ENCODE results near the gene ADCY5.

Gene ADCY5

DNA sequence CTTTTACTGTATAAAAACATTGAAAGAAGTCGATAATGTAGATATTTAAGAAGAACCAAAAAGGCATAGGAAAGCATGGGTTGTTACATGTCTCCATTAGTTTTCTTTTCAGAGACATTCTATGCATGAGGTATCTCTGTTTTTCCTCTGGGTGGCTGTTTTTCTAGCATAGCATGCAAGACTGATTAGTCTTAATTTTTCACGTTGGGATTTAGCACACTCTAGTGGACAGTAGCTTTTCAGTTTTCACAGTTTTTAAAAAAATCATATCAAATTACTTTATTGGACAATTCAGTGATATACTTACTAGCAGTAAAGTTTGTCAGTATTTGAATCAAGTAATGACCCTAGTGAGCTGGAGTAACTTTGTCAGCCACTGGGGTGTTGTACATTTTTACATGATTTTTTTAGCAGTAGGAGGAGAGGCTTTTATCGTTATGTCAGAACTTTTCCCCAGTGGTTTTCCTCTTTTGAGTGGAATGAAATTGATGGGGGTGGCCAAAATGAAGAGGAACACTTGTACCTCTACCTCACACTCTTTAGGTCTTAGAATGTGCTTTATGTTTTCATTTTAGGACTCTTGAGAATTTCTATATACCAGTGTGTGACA lies 190.0 kb downstream of the ADCY5 start:
- Histone ChIP-seq H2AFZ (ENCODE audit: low read length) (no peak overlapping the region), H3K27ac (replicated peaks; ENCODE audit: low read length) (no peak overlapping the region), H3K4me2 (ENCODE audit: insufficient read depth, low read length, poor library complexity, severe bottlenecking) (no peak overlapping the region), H2AK5ac (ENCODE audit: low read depth, low read length) (no peak overlapping the region), H3K4ac (ENCODE audit: low read length) (no peak overlapping the region), H3K4me1 (ENCODE audit: control insufficient read depth in 2 of 2, insufficient read depth in 1 of 2, low read depth in 1 of 2, low read length in 2 of 2) (no peaks in the 10 kb centered on the region), H2BK12ac (ENCODE audit: low read length) (no peak overlapping the region), H2BK15ac (ENCODE audit: low read length) (no peak overlapping the region), H2BK5ac (ENCODE audit: low read length) (no peak overlapping the region), H3K27me3 (ENCODE audit: control insufficient read depth in 3 of 3, insufficient read depth in 3 of 3, low read depth in 1 of 3, low read length in 3 of 3) (no peaks in the 10 kb centered on the region), H4K8ac (ENCODE audit: low read depth, low read length) (no peak overlapping the region), H3K23ac (ENCODE audit: low read depth, low read length, poor library complexity) (no peak overlapping the region), H3K36me3 (replicated peaks in 1 of 2; ENCODE audit: control insufficient read depth in 2 of 2, insufficient read depth in 2 of 2, low read length in 2 of 2) (peaks cover 0 to 31% of the 10 kb centered on the region in 2 donors), H3K18ac (ENCODE audit: low read length) (no peak overlapping the region), H2BK120ac (ENCODE audit: low read depth, low read length) (no peak overlapping the region), H4K91ac (ENCODE audit: low read depth, low read length, poor library complexity) (no peak overlapping the region), H3K9ac (ENCODE audit: low read depth, low read length, poor library complexity) (no peak overlapping the region), H3K9me3 (replicated peaks in 1 of 2; ENCODE audit: control insufficient read depth in 2 of 2, insufficient read depth in 1 of 2, low read depth in 1 of 2, low read length in 2 of 2) (no peaks in the 10 kb centered on the region), H3K14ac (ENCODE audit: low read length) (no peak overlapping the region), H3K4me3 (ENCODE audit: low read length in 2 of 2) (no peak overlapping the region), H3K79me1 (ENCODE audit: low read depth, low read length) (no peaks in the 10 kb centered on the region)
- WGBS, 2 donors (ENCODE audit: extremely low coverage in 2 of 2, insufficient read length in 2 of 2, insufficient replicate concordance in 1 of 2), result no CpG with 5 or more reads among the region's 3 CpGs
- no peak for DNase-seq (ENCODE audit: low spot score)

DNA sequence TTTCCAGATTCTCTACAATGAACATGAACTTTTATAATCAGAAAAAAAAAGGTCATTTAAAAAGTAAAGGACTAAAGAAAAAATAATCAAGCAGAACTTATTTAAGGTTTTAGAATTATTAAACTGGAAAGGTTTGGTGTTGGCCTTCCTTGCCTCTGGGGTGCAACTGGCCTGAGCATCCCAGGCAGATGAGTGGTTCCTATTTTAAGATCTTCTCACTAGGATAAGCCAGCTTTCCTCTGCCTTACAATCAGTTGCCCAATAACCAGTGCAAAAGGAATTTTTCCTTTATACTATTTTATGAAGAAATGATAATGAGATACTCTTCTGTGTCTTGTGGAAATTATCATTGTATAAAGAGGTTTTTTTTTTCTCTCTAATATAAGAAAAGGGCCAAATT lies 190.5 kb downstream of the ADCY5 start:
- no peak overlapping the region for H2BK12ac ChIP-seq (ENCODE audit: low read length)
- no peaks in the 10 kb centered on the region for H3K4me1 ChIP-seq (ENCODE audit: control insufficient read depth in 2 of 2, insufficient read depth in 1 of 2, low read depth in 1 of 2, low read length in 2 of 2)
- H3K9ac ChIP-seq (ENCODE audit: low read depth, low read length, poor library complexity), result no peak overlapping the region
- no peak overlapping the region for H3K27ac ChIP-seq (replicated peaks; ENCODE audit: low read length)
- H2AFZ ChIP-seq (ENCODE audit: low read length), result no peak overlapping the region
- H4K8ac ChIP-seq (ENCODE audit: low read depth, low read length), result no peak overlapping the region
- H3K18ac ChIP-seq (ENCODE audit: low read length), result no peak overlapping the region
- H2BK15ac ChIP-seq (ENCODE audit: low read length), result no peak overlapping the region
- no peak overlapping the region for H3K4ac ChIP-seq (ENCODE audit: low read length)
- H3K4me2 ChIP-seq (ENCODE audit: insufficient read depth, low read length, poor library complexity, severe bottlenecking), result no peak overlapping the region
- no peak overlapping the region for H2AK5ac ChIP-seq (ENCODE audit: low read depth, low read length)
- no peaks in the 10 kb centered on the region for H3K9me3 ChIP-seq (replicated peaks in 1 of 2; ENCODE audit: control insufficient read depth in 2 of 2, insufficient read depth in 1 of 2, low read depth in 1 of 2, low read length in 2 of 2)
- H3K14ac ChIP-seq (ENCODE audit: low read length), result no peak overlapping the region
- no peak overlapping the region for H3K23ac ChIP-seq (ENCODE audit: low read depth, low read length, poor library complexity)
- H4K91ac ChIP-seq (ENCODE audit: low read depth, low read length, poor library complexity), result no peak overlapping the region
- DNase-seq (ENCODE audit: low spot score), result no peak
- H3K79me1 ChIP-seq (ENCODE audit: low read depth, low read length), result no peaks in the 10 kb centered on the region
- no peak overlapping the region for H3K4me3 ChIP-seq (ENCODE audit: low read length in 2 of 2)
- peaks cover 0 to 28% of the 10 kb centered on the region in 2 donors for H3K36me3 ChIP-seq (replicated peaks in 1 of 2; ENCODE audit: control insufficient read depth in 2 of 2, insufficient read depth in 2 of 2, low read length in 2 of 2)
- no peak overlapping the region for H2BK120ac ChIP-seq (ENCODE audit: low read depth, low read length)
- H3K27me3 ChIP-seq (ENCODE audit: control insufficient read depth in 3 of 3, insufficient read depth in 3 of 3, low read depth in 1 of 3, low read length in 3 of 3), result no peaks in the 10 kb centered on the region
- no peak overlapping the region for H2BK5ac ChIP-seq (ENCODE audit: low read length)

DNA sequence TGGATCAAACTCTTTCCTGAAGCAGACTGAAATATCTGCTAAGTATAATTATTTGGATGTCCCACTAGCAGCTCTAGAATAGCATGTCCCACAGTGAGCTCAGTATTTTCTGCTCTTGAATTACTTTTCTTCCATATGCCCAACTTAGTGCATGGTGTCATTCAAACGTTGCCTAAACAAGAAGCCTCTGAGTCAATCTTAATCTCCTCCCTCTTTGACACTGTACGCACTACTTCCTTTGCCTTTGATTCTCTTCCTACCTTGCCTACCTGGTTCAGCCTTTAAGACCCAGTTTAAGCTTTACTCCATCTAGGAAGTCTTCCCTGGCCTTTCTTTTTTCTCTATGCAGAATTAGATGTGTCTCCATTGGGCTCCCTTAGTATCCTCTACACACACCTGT lies 192.6 kb downstream of the ADCY5 start:
- H3K79me1 ChIP-seq (ENCODE audit: low read depth, low read length), result no peaks in the 10 kb centered on the region
- no peak overlapping the region for H2BK5ac ChIP-seq (ENCODE audit: low read length)
- no peak overlapping the region for H2BK12ac ChIP-seq (ENCODE audit: low read length)
- H3K4me1 ChIP-seq (ENCODE audit: control insufficient read depth in 2 of 2, insufficient read depth in 1 of 2, low read depth in 1 of 2, low read length in 2 of 2), result no peaks in the 10 kb centered on the region
- no peak overlapping the region for H2AK5ac ChIP-seq (ENCODE audit: low read depth, low read length)
- no peaks in the 10 kb centered on the region for H3K9me3 ChIP-seq (replicated peaks in 1 of 2; ENCODE audit: control insufficient read depth in 2 of 2, insufficient read depth in 1 of 2, low read depth in 1 of 2, low read length in 2 of 2)
- no peak overlapping the region for H3K4me3 ChIP-seq (ENCODE audit: low read length in 2 of 2)
- no peak overlapping the region for H2AFZ ChIP-seq (ENCODE audit: low read length)
- no peak overlapping the region for H3K27ac ChIP-seq (replicated peaks; ENCODE audit: low read length)
- no peak overlapping the region for H2BK120ac ChIP-seq (ENCODE audit: low read depth, low read length)
- H4K8ac ChIP-seq (ENCODE audit: low read depth, low read length), result no peak overlapping the region
- H3K4ac ChIP-seq (ENCODE audit: low read length), result no peak overlapping the region
- no peak overlapping the region for H3K23ac ChIP-seq (ENCODE audit: low read depth, low read length, poor library complexity)
- WGBS, 2 donors (ENCODE audit: extremely low coverage in 2 of 2, insufficient read length in 2 of 2, insufficient replicate concordance in 1 of 2), result no CpG with 5 or more reads among the region's 2 CpGs
- no peak overlapping the region for H4K91ac ChIP-seq (ENCODE audit: low read depth, low read length, poor library complexity)
- no peak overlapping the region for H3K9ac ChIP-seq (ENCODE audit: low read depth, low read length, poor library complexity)
- H3K36me3 ChIP-seq (replicated peaks in 1 of 2; ENCODE audit: control insufficient read depth in 2 of 2, insufficient read depth in 2 of 2, low read length in 2 of 2), result peaks cover 0 to 21% of the 10 kb centered on the region in 2 donors
- no peaks in the 10 kb centered on the region for H3K27me3 ChIP-seq (ENCODE audit: control insufficient read depth in 3 of 3, insufficient read depth in 3 of 3, low read depth in 1 of 3, low read length in 3 of 3)
- H3K4me2 ChIP-seq (ENCODE audit: insufficient read depth, low read length, poor library complexity, severe bottlenecking), result no peak overlapping the region
- no peak for DNase-seq (ENCODE audit: low spot score)
- no peak overlapping the region for H2BK15ac ChIP-seq (ENCODE audit: low read length)
- no peak overlapping the region for H3K14ac ChIP-seq (ENCODE audit: low read length)
- H3K18ac ChIP-seq (ENCODE audit: low read length), result no peak overlapping the region

DNA sequence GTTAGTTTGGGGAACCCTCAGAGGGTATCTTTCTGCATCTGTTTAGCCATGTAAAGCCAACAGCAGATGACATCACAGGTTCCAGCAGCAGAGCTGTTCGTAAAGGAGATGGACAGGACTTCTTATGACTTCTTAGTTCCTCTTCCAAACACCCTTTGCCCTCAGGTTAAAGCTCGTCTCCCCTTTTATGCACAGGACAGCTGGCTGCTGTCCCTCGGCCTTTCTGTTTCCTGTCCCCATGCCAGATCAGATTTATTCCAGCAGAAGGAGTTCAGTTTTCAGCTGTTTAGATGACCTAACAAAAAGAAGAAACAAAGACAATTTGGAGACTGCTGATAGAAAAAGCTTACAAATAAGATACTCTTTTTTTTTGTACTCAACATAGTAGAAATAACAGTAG lies 202.0 kb downstream of the ADCY5 start:
- WGBS, 2 donors (ENCODE audit: extremely low coverage in 2 of 2, insufficient read length in 2 of 2, insufficient replicate concordance in 1 of 2), result no CpG with 5 or more reads among the region's 3 CpGs
- no peak overlapping the region for H2BK5ac ChIP-seq (ENCODE audit: low read length)
- no peak overlapping the region for H3K18ac ChIP-seq (ENCODE audit: low read length)
- H3K9ac ChIP-seq (ENCODE audit: low read depth, low read length, poor library complexity), result no peak overlapping the region
- no peak overlapping the region for H3K27ac ChIP-seq (replicated peaks; ENCODE audit: low read length)
- no peak overlapping the region for H2AFZ ChIP-seq (ENCODE audit: low read length)
- H2AK5ac ChIP-seq (ENCODE audit: low read depth, low read length), result no peak overlapping the region
- H2BK12ac ChIP-seq (ENCODE audit: low read length), result no peak overlapping the region
- H3K36me3 ChIP-seq (replicated peaks in 1 of 2; ENCODE audit: control insufficient read depth in 2 of 2, insufficient read depth in 2 of 2, low read length in 2 of 2), result peaks cover 2 to 40% of the 10 kb centered on the region in 2 donors
- no peak overlapping the region for H3K23ac ChIP-seq (ENCODE audit: low read depth, low read length, poor library complexity)
- H3K4ac ChIP-seq (ENCODE audit: low read length), result no peak overlapping the region
- H3K27me3 ChIP-seq (ENCODE audit: control insufficient read depth in 3 of 3, insufficient read depth in 3 of 3, low read depth in 1 of 3, low read length in 3 of 3), result no peaks in the 10 kb centered on the region
- no peak for DNase-seq (ENCODE audit: low spot score)
- H3K14ac ChIP-seq (ENCODE audit: low read length), result no peak overlapping the region
- no peak overlapping the region for H4K8ac ChIP-seq (ENCODE audit: low read depth, low read length)
- peaks cover 0 to 1% of the 10 kb centered on the region in 2 donors for H3K9me3 ChIP-seq (replicated peaks in 1 of 2; ENCODE audit: control insufficient read depth in 2 of 2, insufficient read depth in 1 of 2, low read depth in 1 of 2, low read length in 2 of 2)
- H4K91ac ChIP-seq (ENCODE audit: low read depth, low read length, poor library complexity), result no peak overlapping the region
- no peak overlapping the region for H3K4me2 ChIP-seq (ENCODE audit: insufficient read depth, low read length, poor library complexity, severe bottlenecking)
- no peak overlapping the region for H2BK15ac ChIP-seq (ENCODE audit: low read length)
- H3K4me1 ChIP-seq (ENCODE audit: control insufficient read depth in 2 of 2, insufficient read depth in 1 of 2, low read depth in 1 of 2, low read length in 2 of 2), result peaks cover 0 to 5% of the 10 kb centered on the region in 2 donors
- H2BK120ac ChIP-seq (ENCODE audit: low read depth, low read length), result no peak overlapping the region
- H3K79me1 ChIP-seq (ENCODE audit: low read depth, low read length), result no peaks in the 10 kb centered on the region
- H3K4me3 ChIP-seq (ENCODE audit: low read length in 2 of 2), result no peak overlapping the region

Measured in neuronal stem cell (in vitro differentiated cells).